IPS-18a (cell line): Measurements from ENCODE around the gene SNX33.

Experiments used
- H3K27ac ChIP-seq: one replicate; pipeline ENCODE4 v1.5.1; 2013; ENCODE audit warnings: low read length
- H3K27me3 ChIP-seq: one replicate; pipeline ENCODE4 v1.6.1; 2013; ENCODE audit warnings: mild to moderate bottlenecking, low read length; ENCODE audit not compliant: control insufficient read depth, insufficient read depth
- H3K36me3 ChIP-seq: one replicate; pipeline ENCODE4 v1.6.1; 2013; ENCODE audit warnings: low read depth, low read length; ENCODE audit not compliant: control insufficient read depth
- H3K4me1 ChIP-seq: one replicate; pipeline ENCODE4 v1.6.1; 2013; ENCODE audit warnings: low read depth, low read length; ENCODE audit not compliant: control insufficient read depth
- H3K4me3 ChIP-seq: one replicate; pipeline ENCODE4 v1.5.1; 2013; ENCODE audit warnings: low read length
- H3K9ac ChIP-seq: one replicate; pipeline ENCODE4 v1.6.1; 2013; ENCODE audit warnings: mild to moderate bottlenecking, low read length, moderate library complexity
- H3K9me3 ChIP-seq: one replicate; pipeline ENCODE4 v1.6.1; 2013; ENCODE audit warnings: low read depth, low read length; ENCODE audit not compliant: control insufficient read depth

SNX33 gene

GRCh38 chr15:75655931-75656330 is 8.2 kb downstream of the SNX33 start:
- no peak overlapping the region for H3K4me3 ChIP-seq
- no peak overlapping the region for H3K9ac ChIP-seq
- H3K4me1 ChIP-seq, result no peaks in the 10 kb centered on the region
- H3K27ac ChIP-seq, result no peak overlapping the region
- peaks cover 9% of the 10 kb centered on the region for H3K36me3 ChIP-seq
- H3K27me3 ChIP-seq, result no peaks in the 10 kb centered on the region
- no peaks in the 10 kb centered on the region for H3K9me3 ChIP-seq

- Histone ChIP-seq H3K27ac (no peak overlapping the region), H3K9me3 (no peaks in the 10 kb centered on the region), H3K4me1 (no peaks in the 10 kb centered on the region), H3K9ac (no peak overlapping the region), H3K27me3 (no peaks in the 10 kb centered on the region), H3K4me3 (no peak overlapping the region), H3K36me3 (peaks cover 9% of the 10 kb centered on the region)
Observed at GRCh38 chr15:75656331-75656730, 8.6 kb downstream of the SNX33 start.

GRCh38 chr15:75656813-75657212 is 9.1 kb downstream of the SNX33 start:
- no peaks in the 10 kb centered on the region for H3K9me3 ChIP-seq
- no peak overlapping the region for H3K4me3 ChIP-seq
- peaks cover 9% of the 10 kb centered on the region for H3K36me3 ChIP-seq
- no peak overlapping the region for H3K9ac ChIP-seq
- no peaks in the 10 kb centered on the region for H3K4me1 ChIP-seq
- H3K27ac ChIP-seq, result no peak overlapping the region
- no peaks in the 10 kb centered on the region for H3K27me3 ChIP-seq

- Histone ChIP-seq H3K27me3 (no peaks in the 10 kb centered on the region), H3K4me1 (no peaks in the 10 kb centered on the region), H3K36me3 (peaks cover 9% of the 10 kb centered on the region), H3K4me3 (no peak overlapping the region), H3K9me3 (no peaks in the 10 kb centered on the region), H3K9ac (no peak overlapping the region), H3K27ac (no peak overlapping the region)
Observed at GRCh38 chr15:75659141-75659771, 11.5 kb downstream of the SNX33 start.

GRCh38 chr15:75659928-75660645 is 12.4 kb downstream of the SNX33 start:
- H3K9ac ChIP-seq, result no peak overlapping the region
- H3K27me3 ChIP-seq, result no peaks in the 10 kb centered on the region
- H3K4me1 ChIP-seq, result no peaks in the 10 kb centered on the region
- peaks cover 9% of the 10 kb centered on the region for H3K36me3 ChIP-seq
- no peaks in the 10 kb centered on the region for H3K9me3 ChIP-seq
- no peak overlapping the region for H3K27ac ChIP-seq
- no peak overlapping the region for H3K4me3 ChIP-seq

- Histone ChIP-seq H3K9ac (no peak overlapping the region), H3K27ac (no peak overlapping the region)
Observed at GRCh38 chr15:75661100-75661755, 13.5 kb downstream of the SNX33 start.

GRCh38 chr15:75661756-75662140 is 14.0 kb downstream of the SNX33 start:
- Histone ChIP-seq H3K36me3 (peaks cover 9% of the 10 kb centered on the region), H3K4me1 (no peaks in the 10 kb centered on the region), H3K4me3 (no peak overlapping the region), H3K9ac (no peak overlapping the region), H3K27me3 (no peaks in the 10 kb centered on the region), H3K27ac (no peak overlapping the region), H3K9me3 (no peaks in the 10 kb centered on the region)

More at GRCh38 chr15:75661100-75661755, 13.5 kb downstream of the SNX33 start:
- no peak overlapping the region for H3K4me3 ChIP-seq
- H3K9me3 ChIP-seq, result no peaks in the 10 kb centered on the region
- no peaks in the 10 kb centered on the region for H3K27me3 ChIP-seq
- peaks cover 9% of the 10 kb centered on the region for H3K36me3 ChIP-seq
- no peaks in the 10 kb centered on the region for H3K4me1 ChIP-seq

- no peak overlapping the region for H3K9ac ChIP-seq
- peaks cover 1% of the 10 kb centered on the region for H3K36me3 ChIP-seq
- no peaks in the 10 kb centered on the region for H3K9me3 ChIP-seq
- no peak overlapping the region for H3K27ac ChIP-seq
- H3K4me1 ChIP-seq, result no peaks in the 10 kb centered on the region
- H3K27me3 ChIP-seq, result no peaks in the 10 kb centered on the region
- no peak overlapping the region for H3K4me3 ChIP-seq
Observed at GRCh38 chr15:75662823-75663519, 15.3 kb downstream of the SNX33 start.

- Histone ChIP-seq H3K4me1 (no peaks in the 10 kb centered on the region), H3K9me3 (no peaks in the 10 kb centered on the region), H3K36me3 (no peaks in the 10 kb centered on the region), H3K4me3 (no peak overlapping the region), H3K9ac (no peak overlapping the region), H3K27ac (no peak overlapping the region), H3K27me3 (no peaks in the 10 kb centered on the region)
Observed at GRCh38 chr15:75663931-75664421, 16.3 kb downstream of the SNX33 start.

- Histone ChIP-seq H3K4me3 (no peak overlapping the region), H3K36me3 (no peaks in the 10 kb centered on the region), H3K27me3 (no peaks in the 10 kb centered on the region), H3K9me3 (no peaks in the 10 kb centered on the region), H3K9ac (no peak overlapping the region), H3K27ac (no peak overlapping the region), H3K4me1 (peaks cover 1% of the 10 kb centered on the region)
Observed at GRCh38 chr15:75666823-75667501, 19.2 kb downstream of the SNX33 start.
